K562 (cell line): ENCODE results near the gene ODF4. TPM values are rescaled to one million over a fixed set of nuclear protein-coding genes. Genes with fewer than 3 reads are reported as not detected.

Source experiments
- AFF4 ChIP-seq: sonication (generic); formaldehyde crosslinking; IDR thresholded peaks from 2 replicates; pipeline ENCODE4 v1.8.0; 2023; ENCODE audit warnings: mild to moderate bottlenecking, missing genetic modification reagents
- CEBPG ChIP-seq, 3 experiments: fragments of 200-800 bp in 1 of 3; sonication (Bioruptor generic) in 1 of 3; sonication (generic) in 1 of 3; formaldehyde crosslinking in 1 of 3; IDR thresholded peaks in 2 of 3; conservative IDR thresholded peaks in 1 of 3; 2 replicates each; pipeline versions ENCODE4 v1.6.1 to v1.8.0; 2016 to 2022; ENCODE audit warnings: missing compliant biosample characterization in 2 of 3, missing genetic modification characterization in 2 of 3, mild to moderate bottlenecking in 1 of 3, missing genetic modification reagents in 1 of 3
- CREM ChIP-seq: IDR thresholded peaks from 2 replicates; pipeline ENCODE4 v1.6.1; 2014; ENCODE audit warnings: antibody characterized with exemption, low read depth
- DEAF1 ChIP-seq: fragments of 450-650 bp; formaldehyde crosslinking; IDR thresholded peaks from 2 replicates; pipeline ENCODE4 v1.4.0; 2020; ENCODE audit warnings: mild to moderate bottlenecking, moderate library complexity
- ELK1 ChIP-seq: sonication (generic); formaldehyde crosslinking; IDR thresholded peaks from 2 replicates; pipeline ENCODE4 v1.8.1; 2022; ENCODE audit warnings: missing genetic modification reagents
- EP300 ChIP-seq: IDR thresholded peaks from 2 replicates; pipeline ENCODE4 v1.6.1; 2012; ENCODE audit warnings: low read length, improper control_type of control experiment
- ESRRB ChIP-seq: fragments of 250-450 bp; sonication (Bioruptor Pico); IDR thresholded peaks from 2 replicates; pipeline ENCODE4 v1.5.0; 2020; ENCODE audit warnings: mild to moderate bottlenecking, moderate library complexity, borderline replicate concordance
- KAT7 ChIP-seq: sonication (generic); formaldehyde crosslinking; IDR thresholded peaks from 2 replicates; pipeline ENCODE4 v1.8.0; 2022; ENCODE audit warnings: missing genetic modification reagents, mild to moderate bottlenecking, borderline replicate concordance
- NR1H2 ChIP-seq: sonication (generic); formaldehyde crosslinking; IDR thresholded peaks from 2 replicates; pipeline ENCODE4 v1.4.0; 2020; ENCODE audit warnings: mild to moderate bottlenecking, missing genetic modification reagents
- PPARD ChIP-seq: fragments of 250-450 bp; sonication (Bioruptor Pico); IDR thresholded peaks from 2 replicates; pipeline ENCODE4 v1.8.0; 2022; ENCODE audit warnings: inconsistent platforms, mild to moderate bottlenecking, moderate library complexity
- SREBF1 ChIP-seq: fragments of 150-350 bp; IDR thresholded peaks from 2 replicates; pipeline ENCODE4 v1.6.1; 2014; ENCODE audit warnings: antibody characterized with exemption, low read depth, low read length, borderline replicate concordance
- ZNF507 ChIP-seq: conservative IDR thresholded peaks from 2 replicates; pipeline ENCODE4 v1.6.1; 2017; ENCODE audit warnings: missing genetic modification characterization, missing compliant biosample characterization
- ZNF740 ChIP-seq, 3 experiments: fragments of 200-800 bp in 1 of 3; sonication (Bioruptor generic) in 1 of 3; sonication (generic) in 1 of 3; formaldehyde crosslinking in 1 of 3; IDR thresholded peaks; 2 replicates each; pipeline versions ENCODE4 v1.6.1 to v1.8.0; 2016 to 2022; ENCODE audit warnings: mild to moderate bottlenecking in 2 of 3, missing compliant biosample characterization in 2 of 3, missing genetic modification characterization in 2 of 3, missing genetic modification reagents in 1 of 3
- polyA plus RNA-seq, 8 experiments: library from polyadenylated mRNA; depleted of rRNA in 4 of 8; stranded (reverse) in 5 of 8; unstranded in 3 of 8; fragments of >200 nt; fragmentation: Nextera tagmentation in 2 of 8; fragmentation: Illumina TruSeq in 1 of 8; extraction: Ambion mirVana in 2 of 8; extraction: Trizol in 1 of 8; gene quantifications; 2 replicates each; pipeline versions ENCODE4 v1.2.1 to v1.2.3, GENCODE V29; 2011 to 2014; ENCODE audit warnings: inconsistent platforms in 1 of 8, missing spikeins in 1 of 8
- total RNA-seq, 7 experiments: library from RNA; depleted of rRNA in 6 of 7; stranded (reverse); fragments of >200 nt in 6 of 7; fragmentation: Illumina TruSeq in 2 of 7; extraction: Trizol in 2 of 7; gene quantifications; 2 replicates each; pipeline versions ENCODE4 v1.2.1 to v1.2.3, GENCODE V29; 2011 to 2021; ENCODE audit warnings: low replicate concordance in 1 of 7

Gene ODF4
- total and polyA plus RNA-seq, 9 of the 15 experiments (the other 6 are each of a cell fraction or from before 2014, with no cell fraction given) = not detected

- TF ChIP-seq CEBPG (CRISPR knock-in tag; IDR thresholded peaks at IDR 0.05) (no peak), CEBPG (tag; conservative IDR thresholded peaks at IDR 0.05 in 1 of 2, IDR thresholded peaks at IDR 0.05 in 1 of 2) (no peak), DEAF1 (CRISPR knock-in tag) (no peak), KAT7 (CRISPR knock-in tag) (no peak), NR1H2 (CRISPR knock-in tag) (no peak), AFF4 (CRISPR knock-in tag) (no peak), ELK1 (CRISPR knock-in tag) (no peak), ZNF740 (CRISPR knock-in tag; IDR thresholded peaks at IDR 0.05) (no peak), ZNF740 (tag; IDR thresholded peaks at IDR 0.05) (no peak), EP300 (no peak), ESRRB (no peak), ZNF507 (tag) (no peak), SREBF1 (no peak), CREM (no peak), PPARD (CRISPR knock-in tag) (no peak)
- TF ChIP-seq, all 486 proteins: peak for 0
Observed at GRCh38 chr17:8311131-8311790, 28.4 kb upstream of the ODF4 start (continued).
